Measurements from ENCODE around the gene CLTA. TPM values are rescaled to one million over a fixed set of nuclear protein-coding genes. Genes with fewer than 3 reads are reported as not detected.

Gene CLTA
- total RNA-seq, 2 experiments from 2014 or later, result 150 to 171 TPM

DNA sequence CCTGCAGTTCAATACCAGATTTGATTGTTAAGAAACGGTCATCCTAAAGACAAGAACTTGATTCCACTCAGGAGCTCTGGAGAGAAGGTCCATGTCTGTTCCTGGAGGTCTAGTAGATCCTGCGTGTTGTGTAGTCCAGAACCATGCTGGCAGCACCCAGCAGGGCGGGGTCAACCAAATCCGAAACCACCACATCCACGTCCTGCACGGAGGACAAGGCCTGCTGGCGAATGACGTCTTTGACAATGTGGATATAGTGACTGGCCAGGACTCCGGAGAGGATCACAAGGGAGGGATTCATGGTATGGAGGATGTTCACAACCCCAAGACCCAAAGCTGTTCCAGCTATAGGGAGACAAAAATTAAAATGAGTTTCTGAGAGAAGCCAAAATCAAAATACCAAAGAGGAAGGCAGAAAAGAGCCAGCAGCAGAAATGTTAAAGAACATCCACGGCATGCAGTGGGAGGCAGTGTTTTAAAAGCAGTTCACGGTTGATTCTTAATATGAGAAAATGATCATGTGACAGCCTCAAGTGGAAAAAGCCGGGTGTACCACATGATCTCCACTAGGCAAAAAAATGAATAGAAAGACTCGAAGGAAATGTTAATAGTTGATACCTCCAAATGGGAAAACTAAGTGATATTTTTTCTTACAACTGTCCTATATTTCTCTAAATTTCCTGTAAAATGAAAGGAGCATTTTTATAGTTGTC lies 26.7 kb downstream of the CLTA start:
- Histone ChIP-seq H3K4me1 (ENCODE audit: insufficient read depth, low read length, poor library complexity, severe bottlenecking) (no peaks in the 10 kb centered on the region), H3K4me3 (ENCODE audit: low read depth, low read length, poor library complexity, severe bottlenecking) (no peak overlapping the region), H4K20me1 (ENCODE audit: insufficient read depth, low read length) (no peaks in the 10 kb centered on the region; the same call in 1 of the 2 replicates), H3K79me2 (ENCODE audit: insufficient read depth, low read depth, low read length) (no peaks in the 10 kb centered on the region), H3K9me2 (ENCODE audit: insufficient read depth, low read length) (no peaks in the 10 kb centered on the region), H3K4me2 (ENCODE audit: low read length) (no peak overlapping the region), H3K27ac (ENCODE audit: low read depth, low read length, poor library complexity, severe bottlenecking) (no peak overlapping the region), H3K9me3 (ENCODE audit: low read length) (no peaks in the 10 kb centered on the region), H2AFZ (ENCODE audit: low read length) (no peak overlapping the region), H3K36me3 (ENCODE audit: insufficient read depth, low read length) (peaks cover 95% of the 10 kb centered on the region)
- POLR2A ChIA-PET, result interaction anchor here (1.0 kb wide), 1 partner anchor 147 kb away, joined by 3 read pairs; no protein-coding TSS in a partner anchor
- CTCF ChIA-PET (ENCODE audit: unreplicated experiment), result no interaction called here
- DNase-seq (ENCODE audit: low spot score), result no peak
- TF ChIP-seq, protein P1, sequence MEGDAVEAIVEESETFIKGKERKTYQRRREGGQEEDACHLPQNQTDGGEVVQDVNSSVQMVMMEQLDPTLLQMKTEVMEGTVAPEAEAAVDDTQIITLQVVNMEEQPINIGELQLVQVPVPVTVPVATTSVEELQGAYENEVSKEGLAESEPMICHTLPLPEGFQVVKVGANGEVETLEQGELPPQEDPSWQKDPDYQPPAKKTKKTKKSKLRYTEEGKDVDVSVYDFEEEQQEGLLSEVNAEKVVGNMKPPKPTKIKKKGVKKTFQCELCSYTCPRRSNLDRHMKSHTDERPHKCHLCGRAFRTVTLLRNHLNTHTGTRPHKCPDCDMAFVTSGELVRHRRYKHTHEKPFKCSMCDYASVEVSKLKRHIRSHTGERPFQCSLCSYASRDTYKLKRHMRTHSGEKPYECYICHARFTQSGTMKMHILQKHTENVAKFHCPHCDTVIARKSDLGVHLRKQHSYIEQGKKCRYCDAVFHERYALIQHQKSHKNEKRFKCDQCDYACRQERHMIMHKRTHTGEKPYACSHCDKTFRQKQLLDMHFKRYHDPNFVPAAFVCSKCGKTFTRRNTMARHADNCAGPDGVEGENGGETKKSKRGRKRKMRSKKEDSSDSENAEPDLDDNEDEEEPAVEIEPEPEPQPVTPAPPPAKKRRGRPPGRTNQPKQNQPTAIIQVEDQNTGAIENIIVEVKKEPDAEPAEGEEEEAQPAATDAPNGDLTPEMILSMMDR (conservative IDR thresholded peaks at IDR 0.05; ENCODE audit: low read length), result no peak
- TF ChIP-seq EZH2phosphoT487 (IDR thresholded peaks at IDR 0.05; ENCODE audit: borderline replicate concordance, low read depth, low read length), result no peak
- no TSS peak for BruUV-seq (replicated peaks)
- intact Hi-C loops (cut with micrococcal nuclease; ENCODE audit: unreplicated experiment), result no loop called here

DNA sequence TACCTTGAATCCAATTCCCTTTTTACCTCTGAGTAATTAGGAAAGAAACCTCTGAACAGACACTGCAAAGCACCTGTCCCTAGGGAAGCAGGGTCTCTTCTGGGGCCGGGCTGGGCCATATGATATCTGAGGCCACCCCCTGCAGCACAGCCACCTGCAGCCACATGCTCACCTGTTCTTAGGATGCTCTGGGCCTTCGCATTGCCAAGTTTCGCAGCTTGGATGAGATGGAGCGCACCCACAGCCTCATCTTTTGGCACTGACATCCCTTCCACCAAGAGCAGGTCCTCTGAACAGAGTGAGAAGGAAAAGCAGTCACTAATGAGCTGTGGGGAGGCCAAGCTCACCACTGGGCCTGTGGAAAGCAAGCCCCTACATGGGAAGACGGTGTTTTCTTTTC lies 27.3 kb downstream of the CLTA start:
- H3K4me2 ChIP-seq (ENCODE audit: low read length), result no peak overlapping the region

More for the DNA sequence above, 27.3 kb downstream of the CLTA start:
- peaks cover 95% of the 10 kb centered on the region for H3K36me3 ChIP-seq (ENCODE audit: insufficient read depth, low read length)
- no peaks in the 10 kb centered on the region for H3K4me1 ChIP-seq (ENCODE audit: insufficient read depth, low read length, poor library complexity, severe bottlenecking)
- ChIA-PET POLR2A (interaction anchor here (0.5 kb wide), 1 partner anchor 267 kb away, joined by 3 read pairs; no protein-coding TSS in a partner anchor), CTCF (ENCODE audit: unreplicated experiment) (no interaction called here)
- H3K9me3 ChIP-seq (ENCODE audit: low read length), result no peaks in the 10 kb centered on the region
- no TSS peak for BruUV-seq (replicated peaks)
- no peaks in the 10 kb centered on the region for H3K79me2 ChIP-seq (ENCODE audit: insufficient read depth, low read depth, low read length)
- intact Hi-C loops (cut with micrococcal nuclease; ENCODE audit: unreplicated experiment), result no loop called here
- no peak overlapping the region for H2AFZ ChIP-seq (ENCODE audit: low read length)
- TF ChIP-seq, protein P1 (conservative IDR thresholded peaks at IDR 0.05; ENCODE audit: low read length), result no peak
- no peak for TF ChIP-seq EZH2phosphoT487 (IDR thresholded peaks at IDR 0.05; ENCODE audit: borderline replicate concordance, low read depth, low read length)
- H3K4me3 ChIP-seq (ENCODE audit: low read depth, low read length, poor library complexity, severe bottlenecking), result no peak overlapping the region
- no peak overlapping the region for H3K27ac ChIP-seq (ENCODE audit: low read depth, low read length, poor library complexity, severe bottlenecking)
- no peaks in the 10 kb centered on the region for H3K9me2 ChIP-seq (ENCODE audit: insufficient read depth, low read length)
- no peak for DNase-seq (ENCODE audit: low spot score)
- no peaks in the 10 kb centered on the region; the same call in 1 of the 2 replicates for H4K20me1 ChIP-seq (ENCODE audit: insufficient read depth, low read length)
